HG02571 (cell line): Measurements from ENCODE around the gene FNDC3B.
A peak's percentile ranks its signal among the peaks of the same experiment; 100 is the strongest.
"Not testable (repeated sequence)": the region's sequence is repeated elsewhere in the genome, so short reads cannot be mapped to it uniquely, and the experiment has no call there.

Experiments
- ATAC-seq: cut with Tn5 transposase; IDR thresholded peaks from one replicate; pipeline ENCODE4 v1.9.1; 2021; ENCODE audit warnings: mild to moderate bottlenecking, moderate library complexity; ENCODE audit not compliant: unreplicated experiment

The FNDC3B gene

GRCh38 chr3:172030181-172030580, 9.2 kb upstream of the FNDC3B start:
- no peak for ATAC-seq

- ATAC-seq, result no peak
Measured at GRCh38 chr3:172031996-172032395, 7.4 kb upstream of the FNDC3B start.

- no peak for ATAC-seq
Measured at GRCh38 chr3:172033396-172033795, 6.0 kb upstream of the FNDC3B start.

GRCh38 chr3:172034786-172035685, 4.3 kb upstream of the FNDC3B start:
- ATAC-seq, result no peak

GRCh38 chr3:172036541-172037215, 2.7 kb upstream of the FNDC3B start:
- ATAC-seq, result no peak

- ATAC-seq, result no peak
Measured at GRCh38 chr3:172038798-172039435, 461 bp upstream of the FNDC3B start.

- ATAC-seq, result peak; percentile 27
Measured at GRCh38 chr3:172040078-172040980, 951 bp downstream of the FNDC3B start.

- ATAC-seq, result no peak
Measured at GRCh38 chr3:172040981-172041963, 1.9 kb downstream of the FNDC3B start.

GRCh38 chr3:172042136-172042662, 2.8 kb downstream of the FNDC3B start:
- ATAC-seq, result no peak

- ATAC-seq, result not testable (repeated sequence)
Measured at GRCh38 chr3:172042663-172043179, 3.3 kb downstream of the FNDC3B start.

- no peak for ATAC-seq
Measured at GRCh38 chr3:172043233-172043632, 3.9 kb downstream of the FNDC3B start.

- ATAC-seq, result no peak
Measured at GRCh38 chr3:172043766-172044165, 4.4 kb downstream of the FNDC3B start.

GRCh38 chr3:172044833-172045585, 5.6 kb downstream of the FNDC3B start:
- ATAC-seq, result no peak

GRCh38 chr3:172046268-172046915, 7.0 kb downstream of the FNDC3B start:
- ATAC-seq, result no peak

GRCh38 chr3:172047567-172048115, 8.3 kb downstream of the FNDC3B start:
- ATAC-seq, result no peak

- no peak for ATAC-seq
Measured at GRCh38 chr3:172048599-172048998, 9.2 kb downstream of the FNDC3B start.

- ATAC-seq, result no peak
Measured at GRCh38 chr3:172051310-172051956, 12.1 kb downstream of the FNDC3B start.
